Transverse colon (tissue), 4 donors: ENCODE measurements around the gene ZNF497.

ENCODE experiments used
- CTCF ChIP-seq, 5 experiments: fragments of 200-600 bp in 3 of 5; fragments of 450-650 bp in 2 of 5; sonication (generic) in 3 of 5; IDR thresholded peaks; 1 replicate in 2 of 5; 2 replicates in 3 of 5; pipeline ENCODE4 v1.5.1; 2016 to 2017; ENCODE audit warnings: antibody characterized with exemption in 5 of 5, inconsistent platforms in 3 of 5, mild to moderate bottlenecking in 2 of 5, moderate library complexity in 1 of 5
- POLR2A ChIP-seq: fragments of 450-650 bp; IDR thresholded peaks from one replicate; pipeline ENCODE4 v1.6.1; 2016; ENCODE audit warnings: antibody characterized with exemption, mild to moderate bottlenecking, moderate library complexity
- POLR2AphosphoS5 ChIP-seq, 3 donors: sonication (generic); formaldehyde crosslinking; IDR thresholded peaks; one replicate each; pipeline ENCODE4 v1.6.1; 2016; ENCODE audit warnings: antibody characterized with exemption in 3 of 3

- no peak for TF ChIP-seq POLR2AphosphoS5 (IDR thresholded peaks at IDR 0.05)
- TF ChIP-seq CTCF (IDR thresholded peaks at IDR 0.05) = no peak
- TF ChIP-seq POLR2A = no peak
Observed at GRCh38 chr19:58304748-58305064, 57.8 kb downstream of the ZNF497 start.
